ENCODE results near the gene MUC15.

DNA sequence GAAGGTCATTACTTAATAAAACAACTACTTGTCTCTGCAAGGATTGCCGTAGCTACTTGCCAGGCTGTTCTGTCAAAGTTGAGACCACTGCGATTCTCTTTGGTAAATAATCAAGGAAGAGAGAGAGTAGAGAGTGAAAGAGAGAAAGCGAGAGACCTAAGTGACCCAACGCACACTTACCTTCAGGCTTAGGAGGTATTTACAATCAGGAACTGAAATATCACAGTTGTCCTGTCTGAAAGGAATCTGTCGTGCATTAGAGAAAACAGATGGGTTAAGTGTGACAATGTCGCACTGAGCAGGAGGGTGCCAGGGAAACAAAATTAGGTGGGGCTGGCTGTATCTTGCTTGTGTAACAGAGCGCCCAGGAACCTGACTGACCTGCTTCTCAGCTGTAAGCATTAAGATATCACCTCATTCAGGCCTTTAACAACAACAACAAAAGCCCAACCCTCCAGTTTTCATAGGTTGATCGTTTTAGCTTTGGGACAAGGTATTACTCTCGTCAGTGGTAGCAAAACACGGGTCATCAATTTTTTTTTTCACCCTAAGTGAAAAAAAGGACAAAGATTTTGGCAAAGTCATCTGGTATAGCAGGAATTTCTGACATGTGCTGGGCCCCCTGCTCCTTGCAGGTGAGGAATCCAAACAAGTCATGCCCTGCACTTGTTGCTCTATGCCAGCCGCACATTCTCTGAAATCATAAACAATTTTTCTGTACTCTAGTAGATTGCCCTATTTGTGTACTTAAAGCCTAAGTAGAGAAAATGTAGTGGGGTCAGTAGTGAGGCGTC lies at the start of gene MUC15:
- TF ChIP-seq, protein P1, sequence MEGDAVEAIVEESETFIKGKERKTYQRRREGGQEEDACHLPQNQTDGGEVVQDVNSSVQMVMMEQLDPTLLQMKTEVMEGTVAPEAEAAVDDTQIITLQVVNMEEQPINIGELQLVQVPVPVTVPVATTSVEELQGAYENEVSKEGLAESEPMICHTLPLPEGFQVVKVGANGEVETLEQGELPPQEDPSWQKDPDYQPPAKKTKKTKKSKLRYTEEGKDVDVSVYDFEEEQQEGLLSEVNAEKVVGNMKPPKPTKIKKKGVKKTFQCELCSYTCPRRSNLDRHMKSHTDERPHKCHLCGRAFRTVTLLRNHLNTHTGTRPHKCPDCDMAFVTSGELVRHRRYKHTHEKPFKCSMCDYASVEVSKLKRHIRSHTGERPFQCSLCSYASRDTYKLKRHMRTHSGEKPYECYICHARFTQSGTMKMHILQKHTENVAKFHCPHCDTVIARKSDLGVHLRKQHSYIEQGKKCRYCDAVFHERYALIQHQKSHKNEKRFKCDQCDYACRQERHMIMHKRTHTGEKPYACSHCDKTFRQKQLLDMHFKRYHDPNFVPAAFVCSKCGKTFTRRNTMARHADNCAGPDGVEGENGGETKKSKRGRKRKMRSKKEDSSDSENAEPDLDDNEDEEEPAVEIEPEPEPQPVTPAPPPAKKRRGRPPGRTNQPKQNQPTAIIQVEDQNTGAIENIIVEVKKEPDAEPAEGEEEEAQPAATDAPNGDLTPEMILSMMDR (IDR thresholded peaks at IDR 0.05): no peak
- TF ChIP-seq POLR2A (IDR thresholded peaks at IDR 0.05): no peak

Measured in testis (tissue), 2 donors.